Kidney (tissue), 14 donors: ENCODE results near the gene PPP2R1B. TPM values are rescaled to one million over a fixed set of nuclear protein-coding genes. Genes with fewer than 3 reads are reported as not detected.

ENCODE experiments used
- DNase-seq, 5 donors: peaks; one replicate each; pipeline ENCODE4 v3.0.0-alpha.2; 2013 to 2020
- FAIRE-seq: peaks from 2 replicates; lab custom pipeline; 2012; peaks lifted over from hg19 to GRCh38; lab: Jason Lieb, UNC
- H3K27ac ChIP-seq, 2 donors: one replicate each; pipeline ENCODE4 v1.7.0; 2013; ENCODE audit warnings: low read depth in 2 of 2, low read length in 2 of 2, inconsistent platforms in 1 of 2
- H3K27me3 ChIP-seq: one replicate; pipeline ENCODE4 v1.7.1; 2013; ENCODE audit warnings: low read length, inconsistent platforms; ENCODE audit not compliant: control insufficient read depth, insufficient read depth
- H3K36me3 ChIP-seq, 3 donors: one replicate each; pipeline versions ENCODE4 v1.7.0 to v1.7.1; 2013; ENCODE audit warnings: low read length in 3 of 3, control low read depth in 1 of 3, inconsistent platforms in 1 of 3; ENCODE audit not compliant: insufficient read depth in 3 of 3, control insufficient read depth in 2 of 3
- H3K4me1 ChIP-seq, 3 donors: one replicate each; pipeline versions ENCODE4 v1.7.0 to v1.7.1; 2013; ENCODE audit warnings: low read length in 3 of 3, inconsistent platforms in 1 of 3, low read depth in 1 of 3; ENCODE audit not compliant: control insufficient read depth in 2 of 3, insufficient read depth in 2 of 3
- H3K4me3 ChIP-seq, 3 donors: one replicate each; pipeline versions ENCODE4 v1.7.0 to v1.8.1; 2013; ENCODE audit warnings: low read length in 3 of 3, control low read depth in 1 of 3, inconsistent platforms in 1 of 3
- H3K9ac ChIP-seq, 3 donors: one replicate each; pipeline versions ENCODE4 v1.7.0 to v1.7.1; 2013; ENCODE audit warnings: low read length in 3 of 3, control low read depth in 1 of 3, inconsistent platforms in 1 of 3
- H3K9me3 ChIP-seq, 3 donors: one replicate each; pipeline versions ENCODE4 v1.7.0 to v1.7.1; 2013; ENCODE audit warnings: low read length in 3 of 3, control low read depth in 1 of 3, inconsistent platforms in 1 of 3; ENCODE audit not compliant: control insufficient read depth in 2 of 3, insufficient read depth in 1 of 3
- intact Hi-C: fragments of 100-400 bp; cut with DNase I; formaldehyde crosslinking; loops from one replicate; pipeline ENCODE4 v1.11.1; 2022
- polyA plus RNA-seq: library from polyadenylated mRNA; stranded (reverse); fragments of 350-450 nt; fragmentation: Illumina TruSeq; extraction: RNeasy Lipid Tissue Mini Kit (QIAGEN cat#74804); gene quantifications from one replicate; pipeline ENCODE4 v1.2.3, GENCODE V29; 2014; ENCODE audit warnings: low read depth, low replicate concordance; ENCODE audit not compliant: insufficient read depth
- total RNA-seq: library from RNA; stranded (reverse); fragmentation: NEBNext Ultra II Directional; extraction: Animal tissue kit (Norgen Biotek cat#: 25700); gene quantifications from one replicate; pipeline ENCODE4 v1.2.1, GENCODE V29; 2021
- TF ChIP-seq, protein P1 (sequence below): IDR thresholded peaks from 3 replicates; pipeline ENCODE4 v1.5.1; 2012; ENCODE audit warnings: mild to moderate bottlenecking, moderate library complexity, borderline replicate concordance; ENCODE audit not compliant: insufficient read depth; ENCODE audit errors: extremely low read depth
- donor health status: control.
- donor health status: control.
- donor health status: control.
- donor health status: control.
- donor health status: control.
- donor health status: DM: yes; HTN: yes; CAD: no.
- donor health status: Normal renal cell carcinoma (clear cell type).

The PPP2R1B gene
- total and polyA plus RNA-seq, 2 donors from 2014 or later: 11.7 to 35.5 TPM

GRCh38 chr11:111808063-111808588 lies 41.9 kb upstream of the PPP2R1B start:
- DNase-seq: no peak
- H3K9me3 ChIP-seq: no peaks in the 10 kb centered on the region
- no peak overlapping the region for H3K9ac ChIP-seq
- H3K27ac ChIP-seq: no peak overlapping the region
- no peak for FAIRE-seq
- H3K27me3 ChIP-seq: no peaks in the 10 kb centered on the region
- H3K4me3 ChIP-seq: no peak overlapping the region
- no peaks in the 10 kb centered on the region for H3K4me1 ChIP-seq
- intact Hi-C loops: no loop called here
- TF ChIP-seq, protein P1, sequence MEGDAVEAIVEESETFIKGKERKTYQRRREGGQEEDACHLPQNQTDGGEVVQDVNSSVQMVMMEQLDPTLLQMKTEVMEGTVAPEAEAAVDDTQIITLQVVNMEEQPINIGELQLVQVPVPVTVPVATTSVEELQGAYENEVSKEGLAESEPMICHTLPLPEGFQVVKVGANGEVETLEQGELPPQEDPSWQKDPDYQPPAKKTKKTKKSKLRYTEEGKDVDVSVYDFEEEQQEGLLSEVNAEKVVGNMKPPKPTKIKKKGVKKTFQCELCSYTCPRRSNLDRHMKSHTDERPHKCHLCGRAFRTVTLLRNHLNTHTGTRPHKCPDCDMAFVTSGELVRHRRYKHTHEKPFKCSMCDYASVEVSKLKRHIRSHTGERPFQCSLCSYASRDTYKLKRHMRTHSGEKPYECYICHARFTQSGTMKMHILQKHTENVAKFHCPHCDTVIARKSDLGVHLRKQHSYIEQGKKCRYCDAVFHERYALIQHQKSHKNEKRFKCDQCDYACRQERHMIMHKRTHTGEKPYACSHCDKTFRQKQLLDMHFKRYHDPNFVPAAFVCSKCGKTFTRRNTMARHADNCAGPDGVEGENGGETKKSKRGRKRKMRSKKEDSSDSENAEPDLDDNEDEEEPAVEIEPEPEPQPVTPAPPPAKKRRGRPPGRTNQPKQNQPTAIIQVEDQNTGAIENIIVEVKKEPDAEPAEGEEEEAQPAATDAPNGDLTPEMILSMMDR: no peak
- H3K36me3 ChIP-seq: peaks cover 0 to 14% (median 11%) of the 10 kb centered on the region in 3 donors

DNA sequence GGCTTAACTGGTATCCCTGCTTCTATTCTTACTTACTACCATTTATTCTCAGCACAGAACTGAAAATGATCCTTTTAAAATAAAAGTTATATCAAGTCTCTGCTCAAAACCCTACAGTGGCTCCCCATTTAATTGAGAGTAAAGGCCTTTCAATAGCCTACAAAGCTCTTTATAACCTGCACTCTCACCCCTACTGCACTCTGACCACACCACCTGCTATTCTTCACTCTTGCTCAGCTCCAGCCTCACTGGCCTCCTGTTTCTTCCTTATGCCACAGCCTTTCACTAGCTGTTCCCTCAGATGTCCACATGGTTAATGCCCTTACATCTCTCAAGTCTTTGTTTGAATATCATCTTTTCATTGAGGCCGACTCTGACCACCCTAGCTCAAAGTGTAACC lies 40.9 kb upstream of the PPP2R1B start:
- TF ChIP-seq, protein P1: no peak
- Histone ChIP-seq H3K4me3 (no peak overlapping the region), H3K9ac (no peak overlapping the region), H3K36me3 (peaks cover 0 to 14% (median 11%) of the 10 kb centered on the region in 3 donors), H3K4me1 (no peaks in the 10 kb centered on the region), H3K9me3 (no peaks in the 10 kb centered on the region), H3K27me3 (no peaks in the 10 kb centered on the region), H3K27ac (no peak overlapping the region)
- DNase-seq (no peak), FAIRE-seq (no peak)
- intact Hi-C loops: no loop called here

DNA sequence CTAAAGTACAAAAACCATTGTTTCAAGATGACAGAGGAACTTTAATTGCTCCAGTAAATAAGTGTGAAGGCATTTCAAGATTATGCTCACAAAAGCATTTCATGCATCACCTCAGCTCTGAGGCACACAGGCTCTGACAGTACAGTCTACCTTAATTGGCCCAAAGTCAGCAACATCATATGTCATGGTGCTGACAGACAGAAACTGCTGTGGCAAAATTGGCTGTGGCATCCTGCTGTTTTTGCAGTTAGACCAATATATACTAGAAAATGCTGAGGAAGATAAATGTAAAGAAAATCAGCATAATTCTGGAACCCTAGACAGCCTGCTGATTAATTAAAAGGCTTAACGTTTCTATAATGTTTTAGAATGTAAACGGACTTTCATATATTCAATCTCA lies 34.9 kb upstream of the PPP2R1B start:
- peaks cover 0 to 5% (median 0%) of the 10 kb centered on the region in 3 donors for H3K9me3 ChIP-seq
- H3K27me3 ChIP-seq: no peaks in the 10 kb centered on the region
- H3K36me3 ChIP-seq: peaks cover 0 to 13% (median 5%) of the 10 kb centered on the region in 3 donors
- no peak for FAIRE-seq
- H3K4me1 ChIP-seq: no peaks in the 10 kb centered on the region
- no peak overlapping the region for H3K4me3 ChIP-seq
- TF ChIP-seq, protein P1: no peak
- intact Hi-C loops: no loop called here
- no peak for DNase-seq
- H3K27ac ChIP-seq: no peak overlapping the region
- H3K9ac ChIP-seq: no peak overlapping the region

DNA sequence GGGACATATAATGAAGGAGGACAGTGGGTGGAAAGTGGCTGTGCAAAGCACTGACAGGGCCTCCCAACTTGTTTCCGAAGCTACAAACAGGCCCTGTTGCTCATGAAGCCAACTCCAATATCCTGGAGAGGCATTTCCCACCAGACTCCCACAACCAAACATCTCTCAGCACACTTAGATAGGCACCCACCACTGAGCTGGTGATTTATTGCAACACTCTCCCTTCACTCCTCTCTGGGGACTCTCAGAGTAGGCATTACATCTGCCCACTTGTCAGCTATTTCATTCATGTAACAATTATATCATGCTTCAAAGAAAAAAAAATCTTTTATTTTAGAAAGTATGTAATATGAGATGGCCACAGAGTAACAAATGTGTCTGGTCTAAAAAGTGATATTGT lies 32.1 kb upstream of the PPP2R1B start:
- intact Hi-C loops: no loop called here
- Histone ChIP-seq H3K9ac (no peak overlapping the region), H3K4me3 (no peak overlapping the region), H3K27me3 (no peaks in the 10 kb centered on the region), H3K4me1 (peaks cover 0 to 4% (median 0%) of the 10 kb centered on the region in 3 donors), H3K9me3 (peaks cover 0 to 5% (median 0%) of the 10 kb centered on the region in 3 donors), H3K36me3 (peaks cover 0 to 4% (median 0%) of the 10 kb centered on the region in 3 donors), H3K27ac (no peak overlapping the region)
- no peak for FAIRE-seq
- TF ChIP-seq, protein P1: no peak
- DNase-seq: no peak
